ENCODE measurements around the gene PTPN23. TPM values are rescaled to one million over a fixed set of nuclear protein-coding genes. Genes with fewer than 3 reads are reported as not detected.
A peak's percentile ranks its signal among the peaks of the same experiment; 100 is the strongest.

PTPN23 gene
- total RNA-seq, 1 donor from 2014 or later, result 11.6 TPM

DNA sequence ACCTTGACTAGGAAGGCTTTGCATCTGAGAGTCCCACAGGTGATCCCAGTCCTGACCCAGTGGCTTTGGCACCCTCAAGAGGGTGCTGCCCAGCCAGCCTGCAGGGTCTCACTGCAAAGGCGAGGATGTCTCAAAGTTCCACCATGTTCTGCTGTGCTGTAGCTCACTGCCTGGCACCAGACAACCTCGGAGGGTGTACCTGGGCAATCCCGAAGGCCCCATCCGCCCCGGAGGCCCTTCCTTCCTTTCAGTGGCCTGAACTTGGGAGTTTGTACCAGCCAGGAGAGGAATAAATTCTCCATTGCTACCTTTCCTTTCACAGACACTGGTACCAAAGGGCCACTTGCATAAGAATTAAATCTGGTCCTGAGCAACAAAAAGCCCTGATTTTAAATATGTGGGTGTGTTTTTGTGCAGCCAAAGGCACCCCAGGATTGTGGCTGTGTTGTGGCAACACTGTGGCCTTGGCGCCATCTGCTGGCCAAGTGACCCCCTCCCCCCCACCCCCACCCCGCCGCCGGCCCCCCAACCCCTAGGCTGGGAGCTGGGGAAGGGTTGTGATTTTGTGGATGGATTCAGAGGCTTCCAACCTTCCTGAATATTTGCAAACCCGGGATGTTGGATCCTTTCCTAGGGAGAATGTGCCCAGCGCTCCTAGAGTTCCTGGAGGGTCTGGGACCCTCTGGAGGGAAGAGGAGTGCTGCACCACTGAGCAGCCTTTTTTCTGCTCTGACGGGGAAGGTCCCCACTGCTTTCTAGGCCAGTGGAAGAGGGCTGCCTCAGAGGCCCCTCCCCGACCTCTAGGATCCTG is 9.7 kb upstream of the PTPN23 start:
- DNase-seq (ENCODE audit: low read depth, low spot score), result no peak

DNA sequence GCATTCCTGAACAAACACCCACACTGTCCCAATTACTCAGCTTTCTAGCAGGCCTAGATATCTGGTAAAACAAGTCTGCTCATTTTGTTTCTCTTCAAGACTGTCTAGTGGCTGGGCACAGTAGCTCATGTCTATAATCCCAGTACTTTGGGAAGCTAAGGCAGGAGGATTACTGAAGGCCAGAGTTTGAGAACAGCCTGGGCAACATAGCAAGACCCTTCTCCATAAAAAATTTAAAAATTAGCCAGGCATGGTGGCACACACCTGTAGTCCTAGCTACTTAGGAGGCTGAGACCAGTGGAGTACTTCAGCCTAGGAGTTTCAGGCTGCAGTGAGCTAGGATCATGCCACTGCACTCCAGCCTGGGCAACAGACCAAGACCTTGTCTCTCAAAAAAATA is 6.2 kb upstream of the PTPN23 start:
- DNase-seq (ENCODE audit: low read depth, low spot score), result no peak

GRCh38 chr3:47376393-47376792 is 4.4 kb upstream of the PTPN23 start:
- no peak for DNase-seq (ENCODE audit: low read depth, low spot score)

DNA sequence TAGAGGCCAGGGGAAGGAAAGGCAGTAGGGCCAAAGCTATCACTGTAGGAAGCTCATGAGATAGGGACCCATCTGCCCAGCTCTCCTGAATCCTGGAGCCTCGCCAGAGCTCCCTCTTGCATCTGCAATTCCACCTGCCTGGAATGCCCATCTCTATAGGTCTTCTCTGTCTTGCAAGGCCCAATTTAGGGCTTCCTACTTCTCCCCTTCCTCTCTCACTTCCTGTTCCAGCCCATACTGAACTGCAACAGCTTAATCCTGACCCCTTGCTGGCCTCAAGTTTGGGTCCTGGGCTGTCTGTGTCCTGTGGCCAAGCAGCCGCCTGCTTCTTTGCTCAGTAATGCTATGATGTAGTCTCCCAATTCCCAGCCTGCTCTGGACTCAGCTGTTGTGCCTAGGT is 3.6 kb upstream of the PTPN23 start:
- DNase-seq (ENCODE audit: low read depth, low spot score), result no peak

- no peak for DNase-seq (ENCODE audit: low read depth, low spot score)
Measured at GRCh38 chr3:47378869-47379268, 2.0 kb upstream of the PTPN23 start.

DNA sequence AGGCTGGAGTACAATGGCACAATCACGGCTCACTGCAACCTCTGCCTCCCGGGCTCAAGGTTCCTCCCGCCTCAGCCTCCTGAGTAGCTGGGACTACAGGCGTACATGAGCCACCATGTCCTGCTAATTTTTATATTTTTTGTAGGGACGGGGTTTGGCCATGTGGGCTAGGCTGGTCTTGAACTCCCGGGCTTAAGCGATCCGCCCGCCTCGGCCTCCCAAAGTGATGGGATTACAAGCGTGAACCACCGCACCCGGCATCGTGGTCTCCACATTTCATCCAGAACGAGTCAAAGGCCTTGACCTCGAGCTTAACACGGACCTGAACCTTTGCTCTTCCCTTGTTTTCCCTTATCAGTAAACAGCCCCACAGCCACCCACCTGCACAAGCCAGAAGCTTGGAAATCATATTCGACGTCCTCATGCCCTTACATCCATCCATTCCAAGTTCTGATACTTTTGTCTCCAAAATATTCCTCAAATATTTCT is 1.4 kb upstream of the PTPN23 start:
- no peak for DNase-seq (ENCODE audit: low read depth, low spot score)

DNA sequence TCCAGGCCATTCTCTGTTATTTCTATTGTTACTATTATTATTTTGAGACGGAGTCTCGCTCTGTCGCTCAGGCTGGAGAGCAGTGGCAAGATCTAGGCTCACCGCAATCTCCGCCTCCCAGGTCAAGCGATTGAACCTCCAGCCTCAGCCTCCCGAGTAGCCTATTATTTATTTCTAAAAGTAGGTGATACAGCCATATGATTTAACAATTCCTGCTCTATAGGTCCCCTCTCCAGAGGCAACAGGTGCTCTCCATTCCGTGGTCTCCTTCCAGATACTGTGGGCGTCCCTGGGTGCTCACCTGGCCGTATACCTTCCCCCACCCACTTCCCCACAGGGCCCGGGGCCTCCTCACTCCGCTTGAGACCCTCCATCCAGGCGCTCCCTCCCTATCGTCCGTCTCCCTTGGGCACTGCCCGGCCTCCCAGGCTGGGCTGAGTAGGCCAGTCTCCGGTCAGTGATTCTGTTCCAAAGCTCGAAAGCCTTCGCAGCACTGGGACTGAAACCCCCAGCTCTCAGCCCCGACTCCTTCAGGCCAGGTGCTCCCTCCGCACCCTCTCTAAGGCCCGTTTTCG is 708 bp upstream of the PTPN23 start:
- no peak for DNase-seq (ENCODE audit: low read depth, low spot score)

GRCh38 chr3:47381317-47382157 is 716 bp downstream of the PTPN23 start:
- DNase-seq (ENCODE audit: low read depth, low spot score), result peak; percentile 57

DNA sequence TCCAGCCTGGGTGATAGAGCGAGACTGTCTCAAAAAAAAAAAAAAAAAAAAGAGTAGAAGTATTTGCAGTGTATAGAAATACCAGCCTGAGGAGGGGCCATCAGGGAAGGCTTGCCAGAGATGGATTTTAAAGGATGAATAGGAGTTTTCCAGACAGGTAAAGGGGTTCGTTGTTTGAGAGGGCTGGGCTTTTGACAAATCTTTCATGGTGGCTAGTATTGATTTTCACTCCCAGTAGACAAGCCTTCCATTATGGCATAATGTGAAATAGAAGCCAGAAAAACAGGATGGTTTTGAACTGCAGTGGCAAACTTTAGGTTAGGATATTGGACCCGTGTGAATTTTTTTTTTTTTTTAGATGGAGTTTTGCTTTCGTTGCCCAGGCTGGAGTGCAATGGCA is 3.6 kb downstream of the PTPN23 start:
- no peak for DNase-seq (ENCODE audit: low read depth, low spot score)

DNA sequence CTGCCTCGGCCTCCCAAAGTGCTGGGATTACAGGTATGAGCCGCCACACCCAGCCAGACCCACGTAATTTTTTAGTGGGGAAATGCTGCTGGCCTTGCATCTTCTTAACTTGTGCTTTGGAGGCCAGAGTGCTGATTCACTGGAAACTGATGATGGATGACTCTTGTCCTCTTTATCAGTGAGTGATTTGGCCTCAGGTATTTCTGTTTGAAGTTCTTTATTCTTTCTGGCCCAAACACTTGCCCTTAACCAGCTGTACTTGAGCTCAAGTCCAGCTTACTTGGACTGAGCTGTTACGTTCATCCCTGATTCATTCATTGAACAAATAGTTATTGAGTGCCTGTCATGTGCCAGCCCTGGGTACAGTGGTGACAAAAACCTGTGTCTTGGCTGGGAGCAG is 4.2 kb downstream of the PTPN23 start:
- no peak for DNase-seq (ENCODE audit: low read depth, low spot score)

- DNase-seq (ENCODE audit: low read depth, low spot score), result no peak
Measured at GRCh38 chr3:47385796-47386195, 5.0 kb downstream of the PTPN23 start.

- DNase-seq (ENCODE audit: low read depth, low spot score), result no peak
Measured at GRCh38 chr3:47392933-47393332, 12.1 kb downstream of the PTPN23 start.

DNA sequence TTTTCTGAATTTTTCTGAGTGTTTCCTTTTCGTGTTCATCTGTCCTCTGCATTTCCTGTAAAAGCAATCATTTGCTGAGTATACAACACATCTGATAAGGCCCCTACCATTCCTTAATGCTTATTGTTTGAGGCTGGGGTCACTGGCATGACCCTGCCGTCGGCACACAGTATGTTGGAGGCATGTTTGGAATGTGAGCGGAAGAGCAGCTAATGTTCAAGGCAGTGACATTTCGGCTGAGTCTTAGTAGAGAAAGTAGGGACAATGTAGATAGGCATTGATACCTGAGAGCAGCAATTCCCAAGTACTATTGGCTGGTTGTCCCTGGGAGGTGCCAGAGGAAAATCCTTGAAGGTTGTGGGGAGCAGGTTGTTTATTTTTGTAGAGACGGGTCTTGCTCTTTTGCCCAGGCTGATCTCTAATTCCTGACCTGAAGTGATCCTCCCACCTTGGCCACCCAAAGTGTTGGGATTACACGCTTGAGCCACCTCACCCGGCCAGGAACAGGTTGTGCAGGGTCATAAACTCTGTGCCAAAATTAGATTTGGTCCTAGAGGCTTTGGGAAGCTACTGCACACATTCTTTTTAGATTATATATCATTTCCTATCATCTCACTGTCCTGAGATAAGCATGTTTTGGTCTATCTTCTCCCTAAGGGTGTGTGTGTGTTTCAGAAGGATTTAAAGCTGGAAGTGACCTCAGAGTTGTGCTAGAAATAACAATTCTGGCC is 13.5 kb downstream of the PTPN23 start:
- DNase-seq (ENCODE audit: low read depth, low spot score), result peak; percentile 74

- DNase-seq (ENCODE audit: low read depth, low spot score), result no peak
Measured at GRCh38 chr3:47394881-47395280, 14.1 kb downstream of the PTPN23 start.

DNA sequence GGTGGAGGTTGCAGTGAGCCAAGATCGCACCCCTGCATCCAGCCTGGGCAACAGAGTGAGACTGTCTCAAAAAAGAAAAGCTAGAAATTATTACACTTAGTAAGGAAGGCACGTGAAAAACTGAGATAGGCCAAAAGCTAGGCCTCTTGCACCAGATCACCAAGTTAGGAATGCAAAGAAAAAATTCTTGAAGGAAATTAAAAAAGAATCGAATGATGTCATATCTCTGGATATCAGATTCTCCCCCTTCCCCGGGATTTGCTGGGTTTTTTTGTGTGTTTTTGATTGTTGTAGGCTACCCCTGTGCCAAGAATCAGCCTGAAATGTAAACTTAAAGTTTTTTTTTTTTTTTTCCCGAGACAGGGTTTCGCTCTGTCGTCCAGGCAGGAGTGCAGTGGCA is 17.4 kb downstream of the PTPN23 start:
- DNase-seq (ENCODE audit: low read depth, low spot score), result no peak

GRCh38 chr3:47399016-47399415 is 18.2 kb downstream of the PTPN23 start:
- no peak for DNase-seq (ENCODE audit: low read depth, low spot score)

DNA sequence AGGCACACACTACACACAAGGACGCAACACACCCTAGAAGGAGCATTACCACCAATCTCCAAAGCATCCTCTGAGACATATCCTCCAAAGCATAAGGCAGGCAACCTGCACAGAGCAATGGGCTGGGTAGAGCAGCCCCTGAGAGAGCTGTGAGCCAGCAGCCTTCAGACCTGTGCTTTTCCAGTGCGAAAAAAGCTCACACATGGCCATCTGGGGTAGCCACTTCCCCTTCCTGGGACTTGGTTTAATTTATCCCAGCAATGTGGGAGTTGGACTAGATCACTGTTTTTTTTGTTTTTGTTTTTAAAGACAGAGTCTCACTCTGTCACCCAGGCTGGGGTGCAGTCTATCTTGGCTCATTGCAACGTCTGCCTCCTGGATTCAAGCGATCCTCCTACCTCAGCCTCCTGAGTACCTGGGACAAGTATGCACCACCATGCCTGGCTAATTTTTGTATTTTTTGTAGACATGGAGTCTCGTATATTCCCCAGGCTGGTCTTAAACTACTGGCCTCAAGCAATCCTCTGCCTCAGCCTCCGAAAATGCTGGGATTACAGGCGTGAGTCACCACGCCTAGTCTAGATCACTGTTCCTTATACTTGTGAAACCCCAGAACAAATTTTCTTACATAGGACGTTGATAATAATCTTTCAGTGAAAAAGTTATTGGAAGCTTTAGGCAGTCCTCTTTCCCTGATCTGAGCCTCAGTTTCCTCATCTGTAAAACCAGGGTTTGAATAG is 18.9 kb downstream of the PTPN23 start:
- DNase-seq (ENCODE audit: low read depth, low spot score), result no peak

DNA sequence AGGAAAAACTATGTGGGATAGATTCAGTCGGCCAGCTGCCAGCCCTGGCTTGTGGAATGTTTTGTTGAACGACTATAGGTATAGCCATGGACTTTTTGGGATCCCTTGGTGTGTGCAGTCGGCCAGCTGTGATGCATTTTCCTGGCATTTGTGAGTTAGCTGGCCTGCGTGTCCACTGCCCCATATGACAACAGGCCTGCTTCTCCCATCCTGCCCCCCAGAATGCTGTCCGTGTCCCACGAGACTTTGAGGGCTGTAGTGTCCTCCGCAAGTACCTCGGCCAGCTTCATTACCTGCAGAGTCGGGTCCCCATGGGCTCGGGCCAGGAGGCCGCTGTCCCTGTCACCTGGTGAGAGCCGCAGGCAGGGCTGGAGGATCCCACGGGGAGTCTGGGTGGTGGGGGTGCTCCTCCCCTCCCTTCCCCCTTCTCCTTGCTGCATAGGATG is 23.6 kb downstream of the PTPN23 start:
- no peak for DNase-seq (ENCODE audit: low read depth, low spot score)

DNA sequence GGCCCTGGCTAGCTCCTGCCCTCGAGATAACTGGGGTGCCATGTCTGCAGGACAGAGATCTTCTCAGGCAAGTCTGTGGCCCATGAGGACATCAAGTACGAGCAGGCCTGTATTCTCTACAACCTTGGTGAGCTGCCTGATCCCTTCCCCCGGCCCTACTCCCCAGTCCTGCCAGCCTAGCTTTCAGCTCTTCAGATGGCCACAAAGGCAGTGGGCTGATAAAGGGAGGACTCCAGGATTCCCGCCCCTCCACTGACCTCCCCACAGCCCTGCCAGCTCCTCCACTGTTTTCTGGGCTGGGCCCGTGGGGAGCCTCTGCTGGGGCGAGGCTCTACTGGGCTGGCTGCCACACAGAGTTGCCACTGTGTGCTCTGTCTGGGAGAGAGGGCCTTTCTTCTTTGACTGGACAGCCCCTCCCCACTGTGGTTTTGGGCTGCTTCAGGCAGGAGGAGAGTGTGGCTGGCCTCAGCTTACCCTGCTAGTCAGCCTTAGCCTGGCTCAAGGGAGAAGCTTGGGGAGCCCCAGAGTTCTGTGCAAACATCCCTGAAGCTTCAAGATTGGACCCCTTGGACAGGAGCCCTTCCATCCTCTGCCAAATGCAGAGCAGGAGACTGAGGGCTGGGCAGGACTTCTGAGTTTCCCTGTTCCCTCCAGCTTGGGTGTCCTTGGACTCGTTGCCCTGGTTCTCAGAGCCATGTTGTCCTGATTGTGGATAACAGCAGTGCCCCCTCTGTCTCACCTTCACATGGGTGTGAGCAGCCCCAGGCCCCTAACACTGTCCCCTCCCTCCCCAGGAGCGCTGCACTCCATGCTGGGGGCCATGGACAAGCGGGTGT is 24.4 kb downstream of the PTPN23 start:
- DNase-seq (ENCODE audit: low read depth, low spot score), result no peak

Measured in pulmonary artery endothelial cell (primary cell).